ENCODE data around the gene PLIN5.
"Not testable (repeated sequence)": the region's sequence is repeated elsewhere in the genome, so short reads cannot be mapped to it uniquely, and the experiment has no call there.

The PLIN5 gene

GRCh38 chr19:4533835-4534424, 1.1 kb downstream of the PLIN5 start:
- no peak for TF ChIP-seq CTCF (conservative IDR thresholded peaks at IDR 0.05; ENCODE audit: control insufficient read depth, insufficient read depth, low read depth, low read length)
- no peak overlapping the region for H3K4me3 ChIP-seq (ENCODE audit: control insufficient read depth, low read depth, low read length)
- no peak for DNase-seq (ENCODE audit: low read depth)

GRCh38 chr19:4533334-4533733, 1.7 kb downstream of the PLIN5 start:
- H3K4me3 ChIP-seq (ENCODE audit: control insufficient read depth, low read depth, low read length): no peak overlapping the region
- no peak for TF ChIP-seq CTCF (conservative IDR thresholded peaks at IDR 0.05; ENCODE audit: control insufficient read depth, insufficient read depth, low read depth, low read length)
- DNase-seq (ENCODE audit: low read depth): no peak

- DNase-seq (ENCODE audit: low read depth): no peak
- TF ChIP-seq CTCF (conservative IDR thresholded peaks at IDR 0.05; ENCODE audit: control insufficient read depth, insufficient read depth, low read depth, low read length): no peak
- H3K4me3 ChIP-seq (ENCODE audit: control insufficient read depth, low read depth, low read length): no peak overlapping the region
Observed at GRCh38 chr19:4531562-4532165, 3.4 kb downstream of the PLIN5 start.

GRCh38 chr19:4529924-4530522, 5.0 kb downstream of the PLIN5 start:
- no peak overlapping the region for H3K4me3 ChIP-seq (ENCODE audit: control insufficient read depth, low read depth, low read length)
- TF ChIP-seq CTCF (conservative IDR thresholded peaks at IDR 0.05; ENCODE audit: control insufficient read depth, insufficient read depth, low read depth, low read length): no peak
- no peak for DNase-seq (ENCODE audit: low read depth)

- TF ChIP-seq CTCF (conservative IDR thresholded peaks at IDR 0.05; ENCODE audit: control insufficient read depth, insufficient read depth, low read depth, low read length): no peak
- no peak for DNase-seq (ENCODE audit: low read depth)
- H3K4me3 ChIP-seq (ENCODE audit: control insufficient read depth, low read depth, low read length): no peak overlapping the region
Observed at GRCh38 chr19:4528843-4529242, 6.2 kb downstream of the PLIN5 start.

GRCh38 chr19:4527377-4527776, 7.6 kb downstream of the PLIN5 start:
- H3K4me3 ChIP-seq (ENCODE audit: control insufficient read depth, low read depth, low read length); DNase-seq (ENCODE audit: low read depth): not testable (repeated sequence)

GRCh38 chr19:4525563-4526002, 9.4 kb downstream of the PLIN5 start:
- no peak overlapping the region for H3K4me3 ChIP-seq (ENCODE audit: control insufficient read depth, low read depth, low read length)
- TF ChIP-seq CTCF (conservative IDR thresholded peaks at IDR 0.05; ENCODE audit: control insufficient read depth, insufficient read depth, low read depth, low read length): no peak

More at GRCh38 chr19:4525563-4526002, 9.4 kb downstream of the PLIN5 start:
- no peak for DNase-seq (ENCODE audit: low read depth)

Data from fibroblast of mammary gland (primary cell).